GM19043 (cell line): ENCODE data around the gene KLHL26.

Source experiments
- ATAC-seq: cut with Tn5 transposase; IDR thresholded peaks from one replicate; pipeline ENCODE4 v1.9.1; 2021; ENCODE audit warnings: low read depth; ENCODE audit not compliant: unreplicated experiment

The KLHL26 gene

DNA sequence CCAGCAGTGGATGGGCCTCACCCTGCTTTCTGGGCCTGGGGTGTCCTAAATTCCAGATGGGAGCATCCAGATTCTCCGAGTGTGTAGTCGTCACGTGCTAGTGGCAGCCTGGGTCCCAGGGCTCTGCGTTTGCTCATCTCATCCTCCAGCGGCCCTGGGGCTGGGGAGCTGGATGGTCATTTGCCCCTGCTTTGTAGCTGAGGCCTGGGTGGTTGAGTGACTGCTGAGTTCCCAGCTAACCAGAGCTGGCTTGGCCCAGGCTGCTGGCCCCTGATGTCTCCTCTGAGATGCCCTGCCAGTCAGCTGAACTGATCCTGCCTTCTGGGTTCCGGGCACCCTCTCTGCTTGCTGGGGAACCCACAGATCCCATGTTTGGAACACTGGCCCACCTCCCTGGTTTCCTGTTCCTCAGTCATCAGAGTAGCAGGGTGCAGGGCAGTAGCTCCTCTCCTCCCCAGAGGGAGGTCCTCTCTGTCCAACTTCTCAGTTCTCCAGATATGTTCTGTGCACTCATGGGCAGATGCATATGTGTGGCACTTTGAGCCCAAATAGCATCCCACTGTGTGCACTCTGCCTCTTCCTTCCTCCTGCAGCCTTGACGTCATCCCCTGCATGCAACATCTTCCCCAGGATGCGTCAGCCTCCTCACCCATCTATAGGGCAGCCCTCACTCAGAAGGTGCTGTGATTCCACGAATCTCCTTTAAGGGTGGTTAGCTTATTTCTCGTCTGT is 24.3 kb downstream of the KLHL26 start:
- ATAC-seq, result no peak

DNA sequence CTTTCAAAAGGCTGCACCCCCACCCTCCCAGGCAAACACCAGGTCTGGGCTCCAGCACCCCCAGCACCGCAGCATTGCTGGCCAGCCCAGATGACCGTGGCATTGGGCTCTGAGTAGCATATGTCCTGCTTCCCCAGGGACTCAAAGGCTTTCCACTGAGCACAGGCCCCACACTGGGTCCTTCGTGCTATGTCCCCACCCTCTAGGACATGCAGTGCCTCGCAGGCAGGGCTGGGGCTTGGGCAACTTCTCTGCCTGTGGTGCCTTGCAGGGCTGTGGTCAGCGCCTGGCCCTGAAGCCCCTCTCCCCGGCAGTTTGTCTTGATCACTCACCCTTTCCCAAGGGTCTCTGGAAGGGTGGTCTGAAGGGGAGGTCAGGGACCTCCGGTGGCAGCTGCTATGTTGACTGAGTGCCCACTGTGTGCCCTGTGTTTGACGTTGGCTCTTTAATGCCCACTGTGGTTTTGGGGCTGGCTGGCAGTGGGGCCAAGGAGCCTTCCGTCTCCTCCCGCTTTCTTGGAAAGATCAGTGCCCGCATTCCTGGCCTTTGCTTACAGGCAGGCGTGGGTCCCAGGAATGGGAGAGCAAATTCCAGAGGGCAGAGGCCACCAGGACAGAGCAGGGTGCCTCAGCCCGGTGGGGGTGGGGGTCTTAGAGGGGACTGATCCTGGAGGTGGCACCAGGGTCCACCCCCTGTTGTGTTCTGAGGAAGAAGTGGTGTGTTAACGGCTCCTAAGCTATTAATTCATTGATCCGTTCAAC is 26.3 kb downstream of the KLHL26 start:
- no peak for ATAC-seq

DNA sequence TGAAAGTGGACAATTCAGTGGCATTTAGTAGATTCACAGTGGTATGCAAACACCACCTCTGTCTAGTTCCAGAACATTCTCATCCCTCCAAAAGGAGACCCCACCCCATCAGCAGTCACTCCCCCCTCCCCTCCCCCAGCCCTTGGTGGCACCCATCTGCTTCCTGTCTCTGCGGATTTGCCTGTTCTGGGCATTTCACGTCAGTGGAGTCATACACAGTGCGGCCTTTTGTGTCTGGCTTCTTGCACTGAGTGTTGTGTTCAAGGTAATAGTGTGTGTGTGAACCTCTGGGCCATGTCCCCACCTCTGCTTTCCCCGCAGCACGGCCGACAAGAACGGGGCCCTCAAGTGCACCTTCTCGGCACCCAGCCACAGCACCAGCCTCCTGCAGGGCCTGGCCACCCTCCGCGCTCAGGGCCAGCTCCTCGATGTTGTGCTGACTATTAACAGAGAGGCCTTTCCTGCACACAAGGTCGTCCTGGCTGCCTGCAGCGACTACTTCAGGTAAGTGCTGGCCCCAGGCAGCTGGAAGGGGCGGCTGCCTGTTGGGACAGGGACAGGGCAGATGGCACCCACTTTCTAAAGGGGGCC is 27.2 kb downstream of the KLHL26 start:
- no peak for ATAC-seq

DNA sequence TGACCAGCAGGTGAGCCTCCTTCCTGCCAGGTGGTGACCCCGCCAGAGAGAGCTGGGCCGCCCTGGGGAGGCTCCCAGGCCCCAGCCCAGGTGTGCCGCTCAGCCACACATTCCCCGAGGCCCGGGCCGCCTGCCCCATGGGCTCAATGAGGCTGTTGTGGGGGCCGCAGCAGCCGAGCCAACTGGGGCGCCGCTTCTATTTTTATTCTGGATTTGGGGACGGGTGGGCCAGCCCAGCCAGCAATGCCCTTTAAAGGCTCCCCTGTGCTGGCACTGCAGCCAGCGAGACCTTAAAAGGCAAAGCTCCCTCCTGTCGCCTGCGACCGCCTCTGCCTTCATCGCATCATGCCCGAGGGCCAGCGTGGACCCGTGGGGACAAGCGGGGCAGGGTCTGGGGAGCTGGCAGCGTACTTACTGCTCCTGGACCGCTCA is 29.0 kb downstream of the KLHL26 start:
- ATAC-seq, result no peak

DNA sequence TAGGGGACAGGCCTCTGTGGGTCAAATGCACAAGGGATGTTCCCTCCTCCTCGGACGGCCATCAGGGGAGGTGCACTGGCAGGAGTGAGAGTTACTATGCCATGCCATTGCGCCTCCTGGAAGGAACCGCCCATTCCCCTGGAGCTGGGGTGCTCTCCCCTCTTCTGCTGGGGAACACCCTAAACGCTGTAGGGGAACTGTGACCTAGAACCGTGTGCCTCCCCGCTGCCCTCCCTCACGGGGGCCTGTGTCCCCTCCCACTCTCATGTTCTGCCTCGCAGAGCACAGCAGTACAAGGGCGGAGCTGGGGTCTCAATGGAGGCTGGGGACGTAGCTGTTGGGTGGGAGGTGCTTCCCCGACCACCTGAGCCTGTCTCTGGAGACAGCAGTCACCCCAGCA is 29.5 kb downstream of the KLHL26 start:
- ATAC-seq, result no peak

DNA sequence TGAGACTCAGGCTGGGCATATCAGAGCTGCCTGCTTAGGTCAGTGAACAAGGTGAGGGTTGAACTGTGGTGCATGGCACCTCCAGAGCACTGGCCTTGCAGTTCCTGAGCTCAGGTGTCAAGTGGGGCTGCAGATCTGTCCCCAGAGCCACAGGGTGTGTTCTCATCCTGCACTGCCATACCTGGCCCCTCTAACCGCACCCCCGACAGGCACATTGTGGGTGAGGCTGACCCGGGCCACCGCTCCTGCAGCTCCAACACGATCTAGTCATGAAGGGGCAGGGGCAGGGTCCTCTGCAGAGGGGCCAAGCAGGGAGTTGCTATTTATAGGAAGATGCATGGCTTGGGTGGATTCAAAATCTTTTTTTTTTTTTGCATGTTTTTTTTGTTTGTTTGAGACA is 30.0 kb downstream of the KLHL26 start:
- no peak for ATAC-seq

DNA sequence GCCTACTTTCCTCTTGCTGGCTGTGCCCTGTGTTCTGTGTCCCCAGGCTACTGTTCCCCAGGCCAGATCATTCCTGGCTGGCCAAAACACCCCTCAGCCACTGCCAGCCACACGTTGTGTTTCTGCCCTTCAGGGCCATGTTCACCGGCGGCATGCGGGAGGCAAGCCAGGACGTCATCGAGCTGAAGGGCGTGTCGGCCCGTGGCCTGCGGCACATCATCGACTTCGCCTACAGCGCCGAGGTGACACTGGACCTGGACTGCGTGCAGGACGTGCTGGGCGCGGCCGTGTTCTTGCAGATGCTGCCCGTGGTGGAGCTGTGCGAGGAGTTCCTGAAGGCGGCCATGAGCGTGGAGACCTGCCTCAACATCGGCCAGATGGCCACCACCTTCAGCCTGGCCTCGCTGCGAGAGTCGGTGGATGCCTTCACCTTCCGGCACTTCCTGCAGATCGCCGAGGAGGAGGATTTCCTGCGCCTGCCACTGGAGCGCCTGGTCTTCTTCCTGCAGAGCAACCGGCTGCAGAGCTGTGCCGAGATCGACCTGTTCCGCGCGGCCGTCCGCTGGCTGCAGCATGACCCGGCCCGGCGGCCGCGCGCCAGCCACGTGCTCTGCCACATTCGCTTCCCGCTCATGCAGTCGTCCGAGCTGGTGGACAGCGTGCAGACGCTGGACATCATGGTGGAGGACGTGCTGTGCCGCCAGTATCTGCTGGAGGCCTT is 30.9 kb downstream of the KLHL26 start:
- no peak for ATAC-seq

DNA sequence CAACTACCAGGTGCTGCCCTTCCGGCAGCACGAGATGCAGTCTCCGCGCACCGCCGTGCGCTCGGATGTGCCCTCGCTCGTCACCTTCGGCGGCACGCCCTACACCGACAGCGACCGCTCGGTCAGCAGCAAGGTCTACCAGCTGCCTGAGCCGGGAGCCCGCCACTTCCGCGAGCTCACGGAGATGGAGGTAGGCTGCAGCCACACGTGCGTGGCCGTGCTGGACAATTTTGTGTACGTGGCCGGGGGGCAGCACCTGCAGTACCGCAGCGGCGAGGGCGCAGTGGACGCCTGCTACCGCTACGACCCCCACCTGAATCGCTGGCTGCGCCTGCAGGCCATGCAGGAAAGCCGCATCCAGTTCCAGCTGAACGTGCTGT is 31.4 kb downstream of the KLHL26 start:
- ATAC-seq, result no peak

DNA sequence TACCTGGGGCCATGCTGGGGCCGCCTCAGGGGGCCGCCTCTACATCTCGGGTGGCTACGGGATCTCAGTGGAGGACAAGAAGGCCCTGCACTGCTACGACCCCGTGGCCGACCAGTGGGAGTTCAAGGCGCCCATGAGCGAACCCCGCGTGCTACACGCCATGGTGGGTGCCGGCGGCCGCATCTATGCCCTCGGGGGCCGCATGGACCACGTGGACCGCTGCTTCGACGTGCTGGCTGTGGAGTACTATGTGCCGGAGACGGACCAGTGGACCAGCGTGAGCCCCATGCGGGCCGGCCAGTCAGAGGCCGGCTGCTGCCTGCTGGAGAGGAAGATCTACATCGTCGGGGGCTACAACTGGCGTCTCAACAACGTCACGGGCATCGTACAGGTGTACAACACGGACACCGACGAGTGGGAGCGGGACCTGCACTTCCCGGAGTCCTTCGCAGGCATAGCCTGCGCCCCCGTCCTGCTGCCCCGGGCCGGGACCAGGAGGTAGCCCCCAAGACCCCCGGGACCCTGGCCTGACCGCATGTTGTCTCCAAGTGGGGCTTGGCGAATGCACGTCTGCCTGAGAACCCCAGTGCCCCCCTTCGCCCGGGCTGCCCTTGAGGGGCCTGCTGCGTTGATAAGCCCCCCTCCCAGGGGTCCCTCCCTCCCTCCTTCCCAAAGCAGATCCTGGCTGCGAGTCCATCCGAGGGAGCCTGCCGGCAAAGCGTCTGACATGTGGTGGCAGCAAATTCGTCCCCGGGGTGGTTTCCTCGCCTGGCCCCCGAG is 32.1 kb downstream of the KLHL26 start:
- ATAC-seq, result no peak

DNA sequence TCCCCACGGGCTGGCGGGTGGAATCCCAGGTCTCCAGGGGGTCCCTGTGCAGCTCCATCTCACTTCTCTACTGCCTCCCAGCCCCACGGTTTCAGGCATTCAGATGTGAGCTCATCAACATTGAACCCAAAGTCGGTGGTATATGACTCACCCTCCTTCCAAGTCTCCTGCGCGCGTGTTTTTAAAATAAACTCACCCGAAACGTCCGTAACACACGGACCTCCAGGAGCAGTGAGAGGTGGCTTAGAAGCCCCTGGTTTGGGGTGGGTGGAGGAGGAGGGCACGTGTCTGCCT is 32.6 kb downstream of the KLHL26 start:
- no peak for ATAC-seq

DNA sequence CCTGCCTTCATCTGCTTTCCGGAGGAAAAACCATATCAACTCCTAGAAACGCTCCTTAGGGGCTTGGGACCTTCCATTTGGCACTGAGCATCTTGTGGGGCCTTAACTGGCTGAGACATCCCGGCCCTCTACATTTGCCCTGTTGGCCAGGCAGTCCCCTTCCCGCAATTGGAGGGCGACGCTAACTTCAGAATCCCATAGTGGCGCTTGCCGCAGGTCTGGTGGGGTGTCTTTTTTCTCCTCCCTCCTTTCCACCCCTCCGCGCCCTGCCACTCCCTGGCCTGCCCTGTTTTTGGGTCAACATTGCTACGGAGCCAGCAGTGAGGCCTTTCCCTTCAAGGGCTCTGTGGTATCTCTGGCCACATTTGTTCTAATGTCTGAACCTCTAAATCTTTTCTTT is 33.1 kb downstream of the KLHL26 start:
- ATAC-seq, result no peak

DNA sequence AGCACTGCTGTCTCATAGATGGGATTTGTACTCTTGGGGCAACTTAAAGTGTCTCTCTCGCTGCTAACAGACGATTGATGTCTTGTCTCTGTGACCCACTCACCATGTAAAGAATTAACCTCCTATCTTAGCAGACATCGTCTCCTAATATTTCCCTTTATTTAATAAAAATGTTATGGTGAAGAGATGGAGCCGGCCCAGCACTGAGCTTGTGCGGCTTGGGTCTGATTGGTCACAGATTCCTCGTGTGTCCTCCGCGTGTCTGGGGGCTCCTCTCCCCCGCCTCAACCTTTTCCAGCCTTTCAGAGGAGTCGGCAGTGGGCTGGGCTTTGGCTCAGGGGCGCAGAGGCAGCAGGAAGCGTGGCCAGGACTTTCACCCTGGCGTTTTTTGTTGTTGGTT is 33.5 kb downstream of the KLHL26 start:
- no peak for ATAC-seq

DNA sequence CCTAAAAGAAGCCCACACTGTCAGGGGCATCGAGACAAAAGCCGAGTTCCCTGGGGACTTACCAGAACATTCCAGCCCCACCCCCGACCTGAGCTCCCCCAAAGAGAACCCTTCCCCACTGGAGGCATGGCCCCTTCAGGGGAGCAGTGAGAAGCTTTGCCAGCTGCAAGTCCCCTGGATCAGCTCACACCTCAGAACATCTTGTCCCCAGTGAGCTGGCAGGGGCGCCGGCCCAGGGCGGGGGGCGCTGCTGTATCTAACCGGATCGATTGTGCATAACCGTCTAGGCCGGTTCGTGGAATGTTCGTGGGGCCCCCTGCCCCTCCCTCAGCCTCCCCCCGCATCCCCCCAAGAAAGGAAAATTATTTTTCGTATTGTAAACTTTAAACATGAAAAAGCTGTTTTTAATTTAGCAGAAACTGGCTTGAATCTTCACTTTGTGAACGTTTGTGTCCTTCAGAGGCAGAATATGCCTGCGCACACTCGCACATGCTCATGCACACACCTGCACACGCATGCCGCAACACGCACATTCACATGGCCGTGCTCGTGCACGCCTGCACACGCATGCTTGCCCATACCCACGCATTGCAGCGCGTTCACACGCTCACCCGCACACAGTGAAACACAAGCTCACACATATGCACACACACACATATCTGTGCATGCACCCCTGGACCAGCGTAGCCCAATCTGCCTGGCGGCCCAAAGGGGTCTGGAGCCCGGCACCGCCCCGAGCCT is 34.6 kb downstream of the KLHL26 start:
- ATAC-seq, result no peak

DNA sequence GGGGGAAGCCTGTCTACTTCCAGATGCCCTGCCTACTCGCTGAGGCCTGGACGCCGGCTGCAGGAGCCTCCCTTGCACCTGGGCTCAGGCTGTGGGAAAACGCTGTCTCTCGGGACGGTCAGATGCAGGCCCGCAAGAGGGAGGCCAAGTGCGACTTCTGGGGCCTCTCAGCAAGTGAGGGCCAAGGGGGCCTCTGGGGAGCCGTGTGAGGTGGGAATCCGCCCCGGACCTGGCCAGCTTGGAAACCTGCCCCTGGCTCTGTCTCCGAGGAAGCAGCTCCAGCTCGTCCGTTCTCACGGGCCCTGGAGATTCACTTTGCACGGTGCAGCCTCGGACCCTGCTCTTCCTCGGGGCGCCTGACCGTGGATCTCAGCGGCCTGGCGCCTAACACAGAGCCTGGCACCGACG is 35.2 kb downstream of the KLHL26 start:
- no peak for ATAC-seq

DNA sequence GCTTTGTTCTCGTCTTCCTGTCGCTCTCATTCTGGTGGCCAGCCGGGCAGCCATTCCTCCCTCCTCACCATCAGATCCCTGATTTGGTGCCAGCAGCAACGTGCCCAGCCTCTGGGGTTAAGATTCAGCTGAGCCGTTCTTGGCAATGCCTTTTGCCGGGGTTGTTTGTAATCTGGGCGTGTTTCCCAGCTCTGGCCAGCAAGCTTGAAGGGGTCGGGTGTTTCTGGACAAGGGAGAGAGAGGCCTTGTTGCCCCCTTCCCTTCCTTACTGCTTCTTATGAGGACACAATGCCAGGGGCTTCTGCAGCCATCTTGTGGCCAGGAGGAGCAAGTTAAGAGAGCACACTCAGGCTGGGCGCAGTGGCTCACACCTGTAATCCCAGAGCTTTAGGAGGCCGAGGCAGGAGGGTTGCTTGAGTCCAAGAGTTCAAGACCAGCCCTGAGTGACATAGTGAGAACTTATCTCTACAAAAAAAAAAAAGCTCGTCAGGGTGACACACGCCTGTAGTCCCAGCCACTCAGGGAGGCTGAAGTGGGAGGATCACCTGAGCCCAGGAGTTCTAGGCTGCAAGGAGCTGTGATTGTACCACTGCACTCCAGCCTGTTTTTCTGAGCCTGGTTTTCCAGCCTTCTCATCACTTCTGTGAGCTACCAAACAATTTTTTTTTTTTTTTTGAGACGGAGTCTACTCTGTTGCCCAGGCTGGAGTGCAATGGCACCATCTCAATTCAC is 35.9 kb downstream of the KLHL26 start:
- no peak for ATAC-seq

DNA sequence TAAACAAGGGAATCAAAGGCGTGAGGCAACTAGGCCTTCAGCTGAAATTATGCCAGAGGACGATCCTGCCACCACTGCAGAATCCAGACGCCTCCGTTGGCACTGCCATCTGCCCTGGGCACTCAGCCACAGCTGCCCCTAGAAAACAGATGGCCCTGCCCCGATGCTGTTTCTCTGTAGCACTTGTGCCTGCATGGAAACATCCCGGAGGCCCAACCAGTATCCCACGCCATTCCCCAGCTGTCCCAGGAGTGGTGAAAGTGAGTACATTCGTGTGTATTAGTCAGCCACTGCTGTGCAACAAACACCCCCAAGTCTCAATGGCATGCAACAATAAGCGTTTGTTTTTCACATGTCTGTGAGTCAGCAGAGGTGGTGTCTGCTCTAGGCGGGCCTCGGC is 37.8 kb downstream of the KLHL26 start:
- no peak for ATAC-seq

DNA sequence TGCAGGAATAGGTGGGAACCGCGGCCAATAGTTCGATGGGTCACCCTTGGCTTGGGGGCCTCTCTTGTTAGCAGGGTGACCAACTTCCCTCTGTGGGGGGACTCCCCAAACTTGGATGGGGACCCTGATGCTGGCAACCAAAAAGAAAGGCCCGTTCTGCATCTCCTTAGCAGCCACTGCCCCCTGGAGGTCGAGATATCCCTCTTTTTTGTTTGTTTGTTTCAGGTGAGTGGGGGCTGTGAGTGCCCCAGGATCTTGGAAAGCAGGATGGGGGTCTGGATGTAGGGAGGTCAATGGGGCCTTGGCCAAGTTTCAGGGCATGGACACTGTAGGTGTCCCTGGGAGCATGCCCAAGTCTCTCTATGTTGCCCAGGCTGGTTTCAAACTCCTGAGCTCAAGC is 39.0 kb downstream of the KLHL26 start:
- ATAC-seq, result no peak

DNA sequence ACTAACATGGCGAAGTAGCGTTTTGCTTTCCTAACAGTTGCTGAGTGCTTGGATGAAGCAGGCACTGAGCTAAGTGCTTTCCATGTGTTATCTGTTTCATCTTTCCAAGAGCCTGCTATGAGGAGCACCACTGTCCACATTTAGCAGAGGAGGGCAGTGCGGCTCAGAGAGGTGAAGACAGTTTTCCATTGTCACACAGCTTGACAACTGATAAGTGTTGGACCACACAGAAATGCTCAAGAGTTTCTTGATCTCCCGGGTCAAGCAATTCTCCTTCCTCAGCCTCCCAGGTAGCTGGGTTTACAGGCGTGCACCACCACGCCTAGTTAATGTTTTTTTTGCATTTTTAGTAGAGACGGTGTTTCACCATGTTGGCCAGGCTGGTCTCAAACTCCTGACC is 39.9 kb downstream of the KLHL26 start:
- no peak for ATAC-seq

DNA sequence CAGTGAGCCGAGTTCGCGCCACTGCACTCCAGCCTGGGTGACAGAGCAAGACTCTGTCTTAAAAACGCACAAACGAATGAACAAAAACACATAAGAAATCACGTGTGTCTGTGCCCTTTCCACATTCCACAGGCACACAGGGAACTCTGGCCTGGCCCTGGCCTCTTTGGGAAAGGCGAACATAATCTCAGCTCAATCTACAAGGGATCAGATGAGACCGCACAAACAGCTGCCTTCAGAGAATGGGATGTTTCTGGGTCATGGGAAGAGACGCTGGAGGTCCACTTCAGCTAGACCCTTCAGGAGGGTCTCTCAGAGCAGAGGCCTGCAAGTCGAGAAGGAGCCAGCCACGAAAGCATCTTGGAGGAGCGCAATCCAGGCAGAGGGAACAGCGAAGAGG is 40.3 kb downstream of the KLHL26 start:
- ATAC-seq, result no peak
